Fibroblast of lung (primary cell): ENCODE measurements around the gene STK35. TPM values are rescaled to one million over a fixed set of nuclear protein-coding genes. Genes with fewer than 3 reads are reported as not detected.

Experiments
- DNase-seq, 2 donors: peaks; one replicate each; pipeline versions ENCODE4 v3.0.0 to v3.0.0-alpha.2; 2010; ENCODE audit warnings: low read depth in 2 of 2
- H2AFZ ChIP-seq: 2 replicates; pipeline ENCODE4 v1.5.1; 2012; ENCODE audit warnings: low read length, control low read depth, inconsistent platforms
- H3K27ac ChIP-seq: 2 replicates; pipeline ENCODE4 v1.5.1; 2011; ENCODE audit warnings: low read length, control low read depth; ENCODE audit not compliant: insufficient read depth
- H3K27me3 ChIP-seq: 2 replicates; pipeline ENCODE4 v1.5.1; 2011; ENCODE audit warnings: mild to moderate bottlenecking, low read length; ENCODE audit not compliant: control insufficient read depth, insufficient read depth
- H3K36me3 ChIP-seq: 2 replicates; pipeline ENCODE4 v1.5.1; 2011; ENCODE audit warnings: low read length; ENCODE audit not compliant: control insufficient read depth, insufficient read depth
- H3K4me1 ChIP-seq: 2 replicates; pipeline ENCODE4 v1.5.1; 2011; ENCODE audit warnings: low read length; ENCODE audit not compliant: control insufficient read depth, insufficient read depth; ENCODE audit errors: extremely low read depth
- H3K4me2 ChIP-seq: 2 replicates; pipeline ENCODE4 v1.5.1; 2011; ENCODE audit warnings: low read length, control low read depth; ENCODE audit not compliant: insufficient read depth; ENCODE audit errors: extremely low read depth
- H3K4me3 ChIP-seq, 4 experiments: fragments of 200-600 bp in 1 of 4; sonication (generic) in 1 of 4; replicated peaks in 1 of 4; 2 replicates each; pipeline ENCODE4 v1.5.1; 2011 to 2016; ENCODE audit warnings: low read length in 4 of 4, low read depth in 3 of 4, mild to moderate bottlenecking in 3 of 4, control low read depth in 2 of 4, inconsistent platforms in 1 of 4, mixed read lengths in 1 of 4; ENCODE audit not compliant: insufficient read depth in 1 of 4; ENCODE audit errors: control extremely low read depth in 1 of 4
- H3K79me2 ChIP-seq: 2 replicates; pipeline ENCODE4 v1.5.1; 2012; ENCODE audit warnings: mild to moderate bottlenecking, low read length, inconsistent platforms; ENCODE audit not compliant: control insufficient read depth, insufficient read depth
- H3K9ac ChIP-seq: 2 replicates; pipeline ENCODE4 v1.5.1; 2011; ENCODE audit warnings: mild to moderate bottlenecking, low read length, control low read depth; ENCODE audit not compliant: insufficient read depth
- H3K9me3 ChIP-seq: 2 replicates; pipeline ENCODE4 v1.5.1; 2012; ENCODE audit warnings: low read depth, low read length; ENCODE audit not compliant: control insufficient read depth, insufficient read depth
- H4K20me1 ChIP-seq: 2 replicates; pipeline ENCODE4 v1.5.1; 2011; ENCODE audit warnings: low read length; ENCODE audit not compliant: control insufficient read depth, insufficient read depth; ENCODE audit errors: extremely low read depth
- CTCF ChIP-seq, 2 donors: IDR thresholded peaks in 1 of 2; conservative IDR thresholded peaks in 1 of 2; 1 replicate in 1 of 2; 2 replicates in 1 of 2; pipeline ENCODE4 v1.5.1; 2011 to 2012; ENCODE audit warnings: low read length in 2 of 2, control low read depth in 1 of 2, inconsistent platforms in 1 of 2, low read depth in 1 of 2, mild to moderate bottlenecking in 1 of 2
- EZH2 ChIP-seq: IDR thresholded peaks from 2 replicates; pipeline ENCODE4 v1.5.1; 2012; ENCODE audit warnings: low read length, control low read depth, mild to moderate bottlenecking; ENCODE audit errors: missing control alignments
- polyA plus RNA-seq, 2 donors: library from polyadenylated mRNA; depleted of rRNA in 1 of 2; stranded (reverse) in 1 of 2; unstranded in 1 of 2; fragments of >200 nt; gene quantifications; 2 replicates each; pipeline ENCODE4 v1.2.1, GENCODE V29; 2011 to 2012; ENCODE audit warnings: missing spikeins in 1 of 2
- total RNA-seq: library from RNA; depleted of rRNA; stranded (reverse); fragments of >200 nt; gene quantifications from 2 replicates; pipeline ENCODE4 v1.2.1, GENCODE V29; 2014

Gene STK35
- total and polyA plus RNA-seq, 2 donors (not counting 1 experiment from before 2014, with no cell fraction given) = 8.5 to 14.4 TPM

- DNase-seq = no peak
- no peak for TF ChIP-seq CTCF (conservative IDR thresholded peaks at IDR 0.05 in 1 of 2, IDR thresholded peaks at IDR 0.05 in 1 of 2; ENCODE audit: low read depth in 1 of 2, low read length in 2 of 2)
- no peak for TF ChIP-seq EZH2
- H3K4me3 ChIP-seq = no peak overlapping the region
These were observed 62.8 kb downstream of the STK35 start for GRCh38 chr20:2164421-2164820.

GRCh38 chr20:2164966-2165365, 63.3 kb downstream of the STK35 start:
- no peak for DNase-seq
- no peaks in the 10 kb centered on the region for H3K4me1 ChIP-seq
- H3K79me2 ChIP-seq = no peaks in the 10 kb centered on the region
- H3K4me2 ChIP-seq = no peak overlapping the region
- no peaks in the 10 kb centered on the region for H4K20me1 ChIP-seq
- no peaks in the 10 kb centered on the region for H3K9me3 ChIP-seq
- no peak overlapping the region for H3K4me3 ChIP-seq
- no peak overlapping the region for H3K9ac ChIP-seq
- no peaks in the 10 kb centered on the region for H3K27me3 ChIP-seq
- H3K36me3 ChIP-seq = no peaks in the 10 kb centered on the region
- no peak for TF ChIP-seq EZH2
- no peak for TF ChIP-seq CTCF (conservative IDR thresholded peaks at IDR 0.05 in 1 of 2, IDR thresholded peaks at IDR 0.05 in 1 of 2; ENCODE audit: low read depth in 1 of 2, low read length in 2 of 2)
- H3K27ac ChIP-seq = no peak overlapping the region
- no peak overlapping the region for H2AFZ ChIP-seq

More at GRCh38 chr20:2164421-2164820, 62.8 kb downstream of the STK35 start:
- Histone ChIP-seq H3K36me3 (no peaks in the 10 kb centered on the region), H3K79me2 (no peaks in the 10 kb centered on the region), H3K9ac (no peak overlapping the region), H3K4me1 (no peaks in the 10 kb centered on the region), H3K27ac (no peak overlapping the region), H3K27me3 (no peaks in the 10 kb centered on the region), H2AFZ (no peak overlapping the region), H3K4me2 (no peak overlapping the region), H4K20me1 (no peaks in the 10 kb centered on the region), H3K9me3 (no peaks in the 10 kb centered on the region)

GRCh38 chr20:2165871-2166270, 64.2 kb downstream of the STK35 start:
- H3K79me2 ChIP-seq = no peaks in the 10 kb centered on the region
- no peak for DNase-seq
- TF ChIP-seq EZH2 (no peak), CTCF (conservative IDR thresholded peaks at IDR 0.05 in 1 of 2, IDR thresholded peaks at IDR 0.05 in 1 of 2; ENCODE audit: low read depth in 1 of 2, low read length in 2 of 2) (no peak)

More at GRCh38 chr20:2165871-2166270, 64.2 kb downstream of the STK35 start:
- Histone ChIP-seq H3K9ac (no peak overlapping the region), H3K4me2 (no peak overlapping the region), H3K9me3 (no peaks in the 10 kb centered on the region), H3K4me3 (no peak overlapping the region), H4K20me1 (no peaks in the 10 kb centered on the region), H2AFZ (no peak overlapping the region), H3K27ac (no peak overlapping the region), H3K4me1 (no peaks in the 10 kb centered on the region), H3K27me3 (peaks cover 4% of the 10 kb centered on the region), H3K36me3 (no peaks in the 10 kb centered on the region)
